GM20431 (cell line): ENCODE measurements around the gene C1orf210.

ENCODE experiments used
- in situ Hi-C: fragments of 300-500 bp; cut with MseI, MboI; formaldehyde crosslinking; loops from one replicate; pipeline ENCODE4 v1.15.0; 2020; ENCODE audit warnings: low sequenced_read_pairs; ENCODE audit not compliant: unreplicated experiment

The C1orf210 gene

GRCh38 chr1:43296207-43296606 lies 10.8 kb upstream of the C1orf210 start:
- in situ Hi-C loops = no loop called here

GRCh38 chr1:43294761-43295160 lies 9.4 kb upstream of the C1orf210 start:
- in situ Hi-C loops = no loop called here

GRCh38 chr1:43293896-43294760 lies 8.7 kb upstream of the C1orf210 start:
- in situ Hi-C loops = no loop called here

- in situ Hi-C loops = no loop called here
Measured at GRCh38 chr1:43293176-43293575, 7.8 kb upstream of the C1orf210 start.

GRCh38 chr1:43292679-43293078 lies 7.3 kb upstream of the C1orf210 start:
- in situ Hi-C loops = no loop called here

GRCh38 chr1:43292216-43292615 lies 6.8 kb upstream of the C1orf210 start:
- in situ Hi-C loops = no loop called here

GRCh38 chr1:43288785-43289706 lies 3.7 kb upstream of the C1orf210 start:
- in situ Hi-C loops = no loop called here

GRCh38 chr1:43288058-43288784 lies 2.8 kb upstream of the C1orf210 start:
- in situ Hi-C loops = no loop called here

- in situ Hi-C loops = no loop called here
Measured at GRCh38 chr1:43286533-43286932, 1.2 kb upstream of the C1orf210 start.

GRCh38 chr1:43286115-43286514 lies 734 bp upstream of the C1orf210 start:
- in situ Hi-C loops = no loop called here

- in situ Hi-C loops = no loop called here
Measured at GRCh38 chr1:43284546-43285110, 753 bp downstream of the C1orf210 start.

- in situ Hi-C loops = no loop called here
Measured at GRCh38 chr1:43284065-43284464, 1.3 kb downstream of the C1orf210 start.

GRCh38 chr1:43282220-43283195 lies 2.9 kb downstream of the C1orf210 start:
- in situ Hi-C loops = no loop called here

GRCh38 chr1:43280692-43281091 lies 4.7 kb downstream of the C1orf210 start:
- in situ Hi-C loops = no loop called here

- in situ Hi-C loops = no loop called here
Measured at GRCh38 chr1:43279666-43280065, 5.7 kb downstream of the C1orf210 start.

GRCh38 chr1:43279161-43279560 lies 6.2 kb downstream of the C1orf210 start:
- in situ Hi-C loops = no loop called here

- in situ Hi-C loops = no loop called here
Measured at GRCh38 chr1:43277116-43277876, 8.1 kb downstream of the C1orf210 start.

GRCh38 chr1:43276673-43277072 lies 8.7 kb downstream of the C1orf210 start:
- in situ Hi-C loops = no loop called here
